Endothelial cell of umbilical vein (primary cell): ENCODE data around the gene SPRR3. TPM values are rescaled to one million over a fixed set of nuclear protein-coding genes. Genes with fewer than 3 reads are reported as not detected.

Source experiments
- BruUV-seq: library from RNA; stranded (reverse); fragments of 400-500 nt; replicated peaks from 2 replicates; lab custom pipeline; 2021; lab: Mats Ljungman, UMichigan
- CTCF ChIA-PET: fragments of 300-600, 350-600 bp; sonication (Branson Sonifier 250); formaldehyde crosslinking; loops from one replicate; lab custom pipeline; 2021; ENCODE audit warnings: antibody characterized with exemption, inconsistent platforms; lab: Charles Lee
- POLR2A ChIA-PET: fragments of 300-600, 350-600 bp; sonication (Branson Sonifier 250); formaldehyde crosslinking; loops from one replicate; lab custom pipeline; 2021; ENCODE audit warnings: antibody characterized with exemption, inconsistent platforms; lab: Charles Lee
- DNase-seq: peaks from one replicate; pipeline ENCODE4 v3.0.0-alpha.2; 2011; ENCODE audit warnings: low read depth, low spot score
- FAIRE-seq: peaks from 2 replicates; lab custom pipeline; 2011; peaks lifted over from hg19 to GRCh38; lab: Jason Lieb, UNC
- H2AFZ ChIP-seq: 2 replicates; pipeline ENCODE4 v1.6.0; 2012; ENCODE audit warnings: low read depth, low read length, control low read depth, inconsistent platforms
- H3K27ac ChIP-seq: 2 replicates; pipeline ENCODE4 v1.5.1; 2011; ENCODE audit warnings: low read depth, mild to moderate bottlenecking, control low read depth, low read length, moderate library complexity; ENCODE audit not compliant: insufficient read depth
- H3K27me3 ChIP-seq, 2 experiments: 2 replicates each; pipeline versions ENCODE4 v1.6.0 to v1.6.1; 2011; ENCODE audit warnings: low read length in 2 of 2, mixed read lengths in 1 of 2; ENCODE audit not compliant: control insufficient read depth in 2 of 2, insufficient read depth in 2 of 2
- H3K36me3 ChIP-seq, 2 experiments: 2 replicates in 1 of 2; 3 replicates in 1 of 2; pipeline ENCODE4 v1.5.1; 2011; ENCODE audit warnings: low read length in 2 of 2, mild to moderate bottlenecking in 1 of 2, moderate library complexity in 1 of 2; ENCODE audit not compliant: control insufficient read depth in 2 of 2, insufficient read depth in 2 of 2; ENCODE audit errors: extremely low read depth in 1 of 2
- H3K4me1 ChIP-seq: 3 replicates; pipeline ENCODE4 v1.5.1; 2011; ENCODE audit warnings: mild to moderate bottlenecking, low read length; ENCODE audit not compliant: control insufficient read depth, insufficient read depth; ENCODE audit errors: extremely low read depth
- H3K4me2 ChIP-seq: 2 replicates; pipeline ENCODE4 v1.6.1; 2011; ENCODE audit warnings: low read length, control low read depth, mixed read lengths; ENCODE audit not compliant: insufficient read depth
- H3K4me3 ChIP-seq, 3 experiments: fragments of 200-600 bp in 1 of 3; sonication (generic), shearing (Covaris generic) in 1 of 3; replicated peaks in 1 of 3; 2 replicates each; pipeline ENCODE4 v1.5.1; 2011 to 2016; ENCODE audit warnings: control low read depth in 3 of 3, low read length in 3 of 3, mild to moderate bottlenecking in 2 of 3, inconsistent platforms in 1 of 3, low read depth in 1 of 3, moderate library complexity in 1 of 3; ENCODE audit not compliant: insufficient read depth in 1 of 3
- H3K79me2 ChIP-seq: 2 replicates; pipeline ENCODE4 v1.6.0; 2012; ENCODE audit warnings: low read length, inconsistent platforms; ENCODE audit not compliant: control insufficient read depth, insufficient read depth
- H3K9ac ChIP-seq: replicated peaks from 2 replicates; pipeline ENCODE3; 2011; ENCODE audit warnings: low read length, control low read depth; ENCODE audit not compliant: insufficient read depth; ENCODE audit errors: extremely low read depth
- H3K9me1 ChIP-seq: replicated peaks from 3 replicates; pipeline ENCODE4 v1.6.0; 2011; ENCODE audit warnings: mild to moderate bottlenecking, low read length; ENCODE audit not compliant: control insufficient read depth, insufficient read depth; ENCODE audit errors: extremely low read depth
- H3K9me3 ChIP-seq: replicated peaks from 2 replicates; pipeline ENCODE4 v1.5.1; 2012; ENCODE audit warnings: low read length, inconsistent platforms; ENCODE audit not compliant: control insufficient read depth, insufficient read depth
- H4K20me1 ChIP-seq: replicated peaks from 2 replicates; pipeline ENCODE3; 2011; ENCODE audit warnings: mild to moderate bottlenecking, low read length; ENCODE audit not compliant: control insufficient read depth, insufficient read depth; ENCODE audit errors: extremely low read depth
- CTCF ChIP-seq, 2 donors: IDR thresholded peaks; 1 replicate in 1 of 2; 2 replicates in 1 of 2; pipeline ENCODE4 v1.5.1; 2011; ENCODE audit warnings: low read length in 2 of 2, mild to moderate bottlenecking in 2 of 2, moderate library complexity in 2 of 2, control low read depth in 1 of 2, inconsistent platforms in 1 of 2, low read depth in 1 of 2; ENCODE audit not compliant: insufficient read depth in 1 of 2; ENCODE audit errors: extremely low read depth in 1 of 2
- EZH2 ChIP-seq: IDR thresholded peaks from 2 replicates; pipeline ENCODE4 v1.6.1; 2012; ENCODE audit warnings: borderline replicate concordance, low read depth, mild to moderate bottlenecking, moderate library complexity, low read length, inconsistent platforms; ENCODE audit not compliant: severe bottlenecking
- FOS ChIP-seq: IDR thresholded peaks from 2 replicates; pipeline ENCODE4 v1.6.1; 2011; ENCODE audit warnings: mild to moderate bottlenecking, low read length, moderate library complexity, borderline replicate concordance; ENCODE audit not compliant: insufficient read depth
- GATA2 ChIP-seq: IDR thresholded peaks from 2 replicates; pipeline ENCODE4 v1.7.0; 2011; ENCODE audit warnings: low read depth, mild to moderate bottlenecking, moderate library complexity, mixed read lengths, low read length; ENCODE audit not compliant: insufficient read length, insufficient read depth
- JUN ChIP-seq: IDR thresholded peaks from 2 replicates; pipeline ENCODE4 v1.6.1; 2011; ENCODE audit warnings: borderline replicate concordance, low read depth; ENCODE audit not compliant: insufficient read length, insufficient read depth
- MAX ChIP-seq: IDR thresholded peaks from 2 replicates; pipeline ENCODE4 v1.6.1; 2011; ENCODE audit not compliant: insufficient read depth, insufficient read length
- MYC ChIP-seq: IDR thresholded peaks from one replicate; pipeline ENCODE4 v1.6.1; 2011; ENCODE audit warnings: mild to moderate bottlenecking, low read depth, low read length
- POLR2A ChIP-seq: IDR thresholded peaks from 2 replicates; pipeline ENCODE4 v1.6.1; 2012; ENCODE audit warnings: low read depth, mild to moderate bottlenecking, control low read depth, low read length
- POLR2AphosphoS5 ChIP-seq: IDR thresholded peaks from 2 replicates; pipeline ENCODE4 v1.6.1; 2012; ENCODE audit warnings: low read depth, mild to moderate bottlenecking, control low read depth, low read length, moderate library complexity; ENCODE audit not compliant: insufficient read depth
- dilution Hi-C: fragments of 300-500 bp; cut with MboI; formaldehyde crosslinking; loops from one replicate; pipeline ENCODE4 v1.15.0; 2019; ENCODE audit warnings: low sequenced_read_pairs; ENCODE audit not compliant: extremely low pct_ligation_motif_present
- intact Hi-C: fragments of 100-400 bp; cut with micrococcal nuclease; formaldehyde crosslinking; loops from one replicate; pipeline ENCODE4 v1.10.0; 2022
- polyA plus RNA-seq, 4 experiments: library from polyadenylated mRNA; depleted of rRNA in 3 of 4; stranded (reverse) in 3 of 4; unstranded in 1 of 4; fragments of >200 nt; gene quantifications; 2 replicates each; pipeline versions ENCODE4 v1.2.1 to v1.2.3, GENCODE V29; 2011 to 2012; ENCODE audit warnings: missing spikeins in 1 of 4
- total RNA-seq: library from RNA; stranded (reverse); gene quantifications from 2 replicates; pipeline ENCODE4 v1.2.3, GENCODE V29; 2021

SPRR3 gene
- total and polyA plus RNA-seq, 2 donors (not counting 3 experiments of a cell fraction or from before 2014, with no cell fraction given): not detected

- no peak for FAIRE-seq
- Histone ChIP-seq H3K27me3 (no peaks in the 10 kb centered on the region), H3K27ac (no peak overlapping the region), H3K9me1 (no peaks in the 10 kb centered on the region), H3K9ac (no peak overlapping the region), H3K4me3 (no peak overlapping the region), H2AFZ (no peak overlapping the region), H3K36me3 (no peaks in the 10 kb centered on the region), H3K79me2 (no peaks in the 10 kb centered on the region), H3K9me3 (no peaks in the 10 kb centered on the region), H3K4me2 (no peak overlapping the region), H4K20me1 (no peaks in the 10 kb centered on the region), H3K4me1 (no peaks in the 10 kb centered on the region)
- no peak for TF ChIP-seq CTCF (IDR thresholded peaks at IDR 0.05; ENCODE audit: extremely low read depth in 1 of 2, insufficient read depth in 1 of 2, low read depth in 1 of 2, low read length in 2 of 2)
- TF ChIP-seq JUN: no peak
- no peak for TF ChIP-seq FOS
- no peak for TF ChIP-seq EZH2
- TF ChIP-seq GATA2: no peak
- no peak for TF ChIP-seq MAX
- TF ChIP-seq POLR2AphosphoS5: no peak
- TF ChIP-seq POLR2A: no peak
- no peak for TF ChIP-seq MYC
- no peak for DNase-seq
- POLR2A ChIA-PET: no interaction called here
- intact Hi-C loops: no loop called here
- BruUV-seq: no TSS peak
- dilution Hi-C loops: no loop called here
- CTCF ChIA-PET: no interaction called here
Measured at GRCh38 chr1:152998476-152998875, 3.1 kb upstream of the SPRR3 start.
